OCI-LY7 (cell line): ENCODE results near the gene PPP3CA.

Source experiments
- EZH2phosphoT487 ChIP-seq: fragments of 200-600 bp; sonication (generic); IDR thresholded peaks from 2 replicates; pipeline ENCODE4 v1.6.1; 2018; ENCODE audit warnings: low read depth, borderline replicate concordance, mild to moderate bottlenecking, mixed run types, antibody characterized with exemption, low read length, moderate library complexity, mixed read lengths
- TF ChIP-seq, protein P1 (sequence below): fragments of 200-600 bp; sonication (generic); conservative IDR thresholded peaks from 2 replicates; pipeline ENCODE4 v1.5.1; 2014; ENCODE audit warnings: mild to moderate bottlenecking, antibody characterized with exemption, low read length, moderate library complexity, mixed read lengths

DNA sequence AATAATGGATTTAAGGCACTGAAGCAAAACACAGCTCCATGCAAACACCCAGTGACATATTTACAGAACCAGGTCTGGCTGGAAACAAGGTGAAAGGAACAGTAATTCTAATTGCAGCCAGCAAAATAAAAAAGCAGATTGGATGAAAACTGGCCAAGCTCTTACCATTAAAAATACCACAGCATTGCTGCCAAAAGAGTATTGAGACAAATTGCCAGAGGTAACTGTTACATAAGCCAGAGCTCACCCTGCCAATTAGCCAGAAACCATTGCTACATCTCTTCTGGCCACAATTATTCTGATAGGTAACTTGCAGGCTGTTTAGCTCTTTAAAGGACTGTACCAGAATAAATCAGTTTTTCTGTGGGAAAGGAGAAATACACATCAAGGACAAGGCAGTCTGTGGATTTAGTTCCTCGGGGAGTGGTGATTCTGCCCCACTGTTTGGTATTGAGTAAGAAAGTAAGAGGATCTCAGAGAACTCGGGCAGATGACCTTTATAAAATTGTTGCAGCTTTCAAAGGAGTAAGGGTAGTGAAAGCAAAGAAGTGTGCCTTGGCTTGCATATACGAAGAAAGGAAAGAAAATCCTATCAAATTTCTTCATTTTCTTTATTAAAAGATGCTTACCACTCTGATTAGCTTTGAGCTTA lies 369.5 kb downstream of the PPP3CA start:
- TF ChIP-seq, protein P1, sequence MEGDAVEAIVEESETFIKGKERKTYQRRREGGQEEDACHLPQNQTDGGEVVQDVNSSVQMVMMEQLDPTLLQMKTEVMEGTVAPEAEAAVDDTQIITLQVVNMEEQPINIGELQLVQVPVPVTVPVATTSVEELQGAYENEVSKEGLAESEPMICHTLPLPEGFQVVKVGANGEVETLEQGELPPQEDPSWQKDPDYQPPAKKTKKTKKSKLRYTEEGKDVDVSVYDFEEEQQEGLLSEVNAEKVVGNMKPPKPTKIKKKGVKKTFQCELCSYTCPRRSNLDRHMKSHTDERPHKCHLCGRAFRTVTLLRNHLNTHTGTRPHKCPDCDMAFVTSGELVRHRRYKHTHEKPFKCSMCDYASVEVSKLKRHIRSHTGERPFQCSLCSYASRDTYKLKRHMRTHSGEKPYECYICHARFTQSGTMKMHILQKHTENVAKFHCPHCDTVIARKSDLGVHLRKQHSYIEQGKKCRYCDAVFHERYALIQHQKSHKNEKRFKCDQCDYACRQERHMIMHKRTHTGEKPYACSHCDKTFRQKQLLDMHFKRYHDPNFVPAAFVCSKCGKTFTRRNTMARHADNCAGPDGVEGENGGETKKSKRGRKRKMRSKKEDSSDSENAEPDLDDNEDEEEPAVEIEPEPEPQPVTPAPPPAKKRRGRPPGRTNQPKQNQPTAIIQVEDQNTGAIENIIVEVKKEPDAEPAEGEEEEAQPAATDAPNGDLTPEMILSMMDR, result no peak
- TF ChIP-seq EZH2phosphoT487, result no peak
